ENCODE data around the gene SNRNP70.
"Not testable (repeated sequence)": the region's sequence is repeated elsewhere in the genome, so short reads cannot be mapped to it uniquely, and the experiment has no call there.

Gene SNRNP70

DNA sequence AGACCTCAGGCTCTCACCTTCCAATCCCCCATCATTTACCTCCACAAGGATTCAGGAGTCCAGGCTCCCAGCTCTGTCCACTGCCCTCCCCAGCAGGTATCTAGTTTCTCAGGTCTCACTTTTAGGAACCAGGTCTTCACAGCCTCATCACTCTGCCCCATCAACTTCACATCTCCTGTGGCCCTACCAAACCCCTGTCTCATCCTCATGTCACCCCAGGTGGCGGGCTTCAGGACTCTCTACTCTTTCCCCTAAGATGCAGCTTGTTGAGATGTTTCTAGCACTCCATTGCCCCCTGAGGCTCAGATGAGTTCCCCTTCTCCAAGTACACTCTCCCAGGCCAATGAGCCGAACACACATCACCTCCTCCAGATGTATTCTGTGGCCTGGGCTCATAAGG is 35.6 kb downstream of the SNRNP70 start:
- no peak for DNase-seq (ENCODE audit: low spot score)

DNA sequence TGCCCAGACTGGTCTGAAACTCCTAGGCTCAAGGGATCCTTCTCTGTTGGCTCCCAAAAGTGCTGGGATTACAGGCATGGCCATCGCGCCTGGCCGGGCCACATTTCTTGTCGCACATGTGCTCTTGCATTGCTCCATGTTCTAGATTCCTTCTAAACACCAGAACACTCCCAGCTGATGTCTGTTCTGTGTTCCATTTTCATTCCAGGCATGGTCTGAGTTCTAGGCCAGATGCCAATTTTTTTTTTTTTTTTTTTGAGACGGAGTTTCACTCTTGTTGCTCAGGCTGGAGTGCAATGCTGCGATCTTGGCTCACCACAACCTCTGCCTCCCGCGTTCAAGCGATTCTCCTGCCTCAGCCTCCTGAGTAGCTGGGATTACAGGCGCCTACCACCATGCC is 36.6 kb downstream of the SNRNP70 start:
- not testable (repeated sequence) for DNase-seq (ENCODE audit: low spot score)

DNA sequence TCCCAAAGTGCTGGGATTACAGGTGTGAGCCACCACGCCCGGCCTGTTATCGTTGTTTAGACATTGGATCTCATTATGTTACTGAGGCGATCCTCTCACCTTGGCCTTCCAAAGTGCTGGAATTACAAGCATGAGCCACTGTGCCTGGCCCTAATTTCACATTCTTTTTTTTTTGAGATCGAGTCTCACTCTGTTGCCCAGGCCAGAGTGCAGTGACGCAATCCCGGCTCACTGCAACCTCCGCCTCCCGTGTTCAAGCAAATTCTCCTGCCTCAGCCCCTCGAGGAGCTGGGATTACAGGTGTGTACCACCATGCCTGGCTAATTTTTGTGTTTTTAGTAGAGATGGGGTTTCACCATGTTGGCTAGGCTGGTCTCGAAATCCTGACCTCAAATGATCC is 38.0 kb downstream of the SNRNP70 start:
- DNase-seq (ENCODE audit: low spot score) = not testable (repeated sequence)

DNA sequence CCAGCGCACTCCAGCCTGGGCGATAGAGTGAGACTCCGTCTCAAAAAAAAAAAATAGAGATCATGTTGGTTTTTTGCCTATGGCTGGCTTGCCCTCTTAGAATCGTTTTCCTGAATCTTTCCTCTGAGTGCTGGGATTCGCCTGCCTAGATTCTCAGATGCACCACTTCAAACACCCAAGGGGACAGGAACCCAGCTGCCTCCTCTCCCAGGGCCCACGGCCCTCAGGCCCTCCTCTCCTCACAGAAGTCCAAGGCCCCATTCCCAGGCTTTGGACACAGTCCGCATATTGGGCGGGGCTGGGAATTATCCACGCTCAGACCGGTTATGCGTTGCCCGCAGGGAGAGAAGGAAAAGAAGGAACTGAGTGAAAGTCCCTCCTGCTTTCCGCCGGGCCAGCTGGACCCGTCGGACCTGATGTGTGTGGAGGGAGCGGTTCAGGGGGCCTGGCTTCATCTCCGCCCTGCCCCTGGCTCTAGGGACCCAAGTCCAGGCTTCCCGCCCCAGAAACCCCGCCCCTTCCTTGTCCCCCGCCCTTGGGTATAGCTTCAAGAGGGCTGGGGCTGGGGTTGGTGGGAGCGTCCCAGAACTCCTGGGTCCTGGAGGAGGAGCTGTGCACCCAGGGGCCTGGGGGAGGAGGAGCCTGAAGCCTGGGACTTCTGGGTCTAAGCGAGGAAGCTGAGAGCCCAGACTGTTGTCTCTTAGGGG is 39.9 kb downstream of the SNRNP70 start:
- no peak for DNase-seq (ENCODE audit: low spot score)

DNA sequence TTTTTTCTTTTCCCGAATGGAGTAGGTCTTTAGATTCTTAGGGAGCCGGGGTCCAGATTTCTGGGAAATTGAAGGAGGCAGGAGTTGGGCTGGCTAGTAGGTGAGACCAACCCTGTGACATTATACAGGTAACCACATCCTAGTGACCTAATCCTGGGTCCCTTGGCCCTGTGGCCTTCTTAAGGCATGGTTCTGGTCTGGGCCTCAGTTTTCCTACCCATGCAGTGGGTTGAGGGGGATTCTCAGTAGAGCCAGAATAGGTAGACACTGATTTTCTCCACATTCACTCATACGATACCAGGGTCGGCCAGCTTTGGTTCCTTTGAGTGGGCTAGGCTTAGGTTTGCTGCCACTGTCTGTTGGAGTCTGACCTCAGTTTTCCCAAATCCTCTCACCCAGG is 41.3 kb downstream of the SNRNP70 start:
- DNase-seq (ENCODE audit: low spot score) = no peak

DNA sequence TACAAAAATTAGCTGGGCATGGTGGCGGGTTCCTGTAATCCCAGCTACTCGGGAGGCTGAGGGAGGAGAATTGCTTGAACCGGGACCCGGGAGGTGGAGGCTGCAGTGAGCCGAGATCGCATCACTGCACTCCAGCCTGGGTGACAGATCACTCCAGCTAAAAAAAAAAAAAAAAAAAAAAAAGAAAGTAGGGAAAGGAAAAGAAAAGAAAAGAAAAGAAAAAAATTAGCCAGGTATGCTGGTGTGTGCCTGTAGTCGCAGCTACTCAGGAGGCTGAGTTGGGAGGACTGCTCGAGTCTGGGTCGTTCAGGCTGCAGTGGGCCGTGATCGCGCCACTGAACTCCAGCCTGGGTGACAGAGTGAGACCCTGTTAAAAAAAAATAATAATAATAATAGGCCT is 42.0 kb downstream of the SNRNP70 start:
- not testable (repeated sequence) for DNase-seq (ENCODE audit: low spot score)

DNA sequence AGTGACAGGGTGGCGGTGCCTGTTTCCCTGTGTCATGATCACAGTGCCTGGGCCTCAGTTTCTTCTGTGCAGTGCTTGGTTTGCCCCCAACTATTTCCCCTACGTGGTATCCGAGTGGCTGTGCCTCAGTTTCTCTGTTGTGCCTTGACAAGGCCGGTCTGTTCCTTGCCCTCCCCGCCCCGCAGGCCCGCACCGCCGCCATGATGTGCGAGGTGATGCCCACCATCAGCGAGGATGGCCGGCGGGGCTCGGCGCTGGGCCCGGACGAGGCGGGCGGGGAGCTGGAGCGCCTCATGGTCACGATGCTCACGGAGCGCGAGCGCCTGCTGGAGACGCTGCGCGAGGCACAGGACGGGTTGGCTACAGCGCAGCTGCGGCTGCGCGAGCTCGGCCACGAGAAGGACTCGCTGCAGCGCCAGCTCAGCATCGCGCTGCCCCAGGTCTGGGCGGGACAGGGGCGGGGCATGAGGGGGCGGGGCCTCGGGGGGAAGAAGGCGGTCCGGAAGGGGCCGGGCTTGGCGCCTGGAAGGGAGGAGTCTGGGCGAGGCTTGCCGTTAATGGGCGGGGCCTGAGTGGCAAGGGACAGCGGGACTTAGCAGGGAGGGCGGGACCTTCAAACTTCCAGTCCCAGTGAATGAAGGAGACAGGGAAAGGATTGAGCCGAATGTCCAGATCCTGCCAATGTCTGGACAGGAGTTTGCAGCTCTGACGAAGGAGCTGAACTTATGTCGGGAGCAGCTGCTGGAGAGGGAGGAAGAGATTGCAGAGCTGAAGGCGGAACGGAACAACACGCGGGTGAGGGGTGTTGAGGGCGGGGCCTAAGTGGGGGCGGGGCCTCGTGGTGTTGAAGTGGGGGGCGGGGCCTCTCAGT is 42.7 kb downstream of the SNRNP70 start:
- peak; percentile 95 for DNase-seq (ENCODE audit: low spot score)

DNA sequence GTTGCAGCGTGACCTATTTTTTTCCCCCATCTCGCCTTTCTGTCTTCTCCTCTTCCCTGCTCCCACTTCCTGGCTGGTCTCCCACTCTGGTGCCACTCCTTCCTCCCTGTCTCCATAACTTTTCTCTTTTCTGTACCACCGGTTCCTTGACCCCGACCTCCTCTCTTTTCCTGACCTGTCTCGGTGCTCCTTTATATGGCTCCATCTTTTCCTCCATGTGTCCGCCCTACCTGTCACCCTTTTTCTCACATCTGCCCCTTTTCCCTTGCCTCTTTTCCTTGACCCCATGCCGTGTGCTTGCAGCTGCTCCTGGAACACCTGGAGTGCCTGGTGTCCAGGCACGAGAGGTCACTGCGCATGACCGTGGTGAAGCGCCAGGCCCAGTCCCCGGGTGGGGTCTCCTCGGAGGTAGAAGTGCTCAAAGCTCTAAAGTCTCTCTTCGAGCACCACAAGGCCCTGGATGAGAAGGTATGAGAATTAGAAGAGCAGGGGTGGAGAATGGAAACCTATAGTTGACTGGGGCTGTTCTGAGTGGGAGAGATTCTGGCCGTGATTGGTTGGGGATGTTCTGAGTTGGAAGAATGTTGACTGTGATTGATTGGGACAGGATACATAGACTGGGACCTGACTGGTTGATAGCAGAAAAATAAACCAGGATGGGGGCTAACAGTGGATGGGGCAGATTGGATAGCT is 43.4 kb downstream of the SNRNP70 start:
- no peak for DNase-seq (ENCODE audit: low spot score)

DNA sequence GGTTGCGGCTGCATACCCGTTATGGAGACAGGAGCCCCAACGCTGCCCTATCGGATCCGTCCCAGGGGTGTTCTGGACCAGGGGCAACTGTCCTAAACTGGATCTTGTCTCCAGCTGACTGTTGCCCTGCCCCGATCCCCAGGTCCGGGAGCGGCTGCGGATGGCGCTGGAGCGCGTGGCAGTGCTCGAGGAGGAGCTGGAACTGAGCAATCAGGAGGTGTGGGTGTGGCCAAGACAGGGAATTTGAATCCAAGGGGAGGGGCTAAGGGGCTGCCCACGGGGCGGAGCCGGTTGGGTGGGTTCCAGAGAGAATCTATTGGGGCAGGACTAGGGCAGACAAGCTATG is 44.0 kb downstream of the SNRNP70 start:
- DNase-seq (ENCODE audit: low spot score) = no peak

DNA sequence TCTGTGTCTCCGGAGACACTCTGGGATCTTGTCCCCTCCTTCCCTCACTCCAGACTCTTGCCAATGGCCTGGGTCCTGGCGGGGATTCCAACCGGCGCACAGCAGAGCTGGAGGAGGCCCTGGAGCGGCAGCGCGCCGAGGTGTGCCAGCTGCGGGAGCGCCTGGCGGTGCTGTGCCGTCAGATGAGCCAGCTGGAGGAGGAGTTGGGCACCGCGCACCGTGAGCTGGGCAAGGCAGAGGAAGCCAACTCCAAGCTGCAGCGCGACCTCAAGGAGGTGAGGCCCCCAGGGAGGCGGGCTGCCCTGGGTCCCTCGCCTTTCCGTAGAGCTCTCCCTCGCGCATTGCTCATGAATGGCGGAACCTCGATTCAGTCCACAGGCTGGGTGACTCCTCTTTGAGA is 45.1 kb downstream of the SNRNP70 start:
- DNase-seq (ENCODE audit: low spot score) = no peak

DNA sequence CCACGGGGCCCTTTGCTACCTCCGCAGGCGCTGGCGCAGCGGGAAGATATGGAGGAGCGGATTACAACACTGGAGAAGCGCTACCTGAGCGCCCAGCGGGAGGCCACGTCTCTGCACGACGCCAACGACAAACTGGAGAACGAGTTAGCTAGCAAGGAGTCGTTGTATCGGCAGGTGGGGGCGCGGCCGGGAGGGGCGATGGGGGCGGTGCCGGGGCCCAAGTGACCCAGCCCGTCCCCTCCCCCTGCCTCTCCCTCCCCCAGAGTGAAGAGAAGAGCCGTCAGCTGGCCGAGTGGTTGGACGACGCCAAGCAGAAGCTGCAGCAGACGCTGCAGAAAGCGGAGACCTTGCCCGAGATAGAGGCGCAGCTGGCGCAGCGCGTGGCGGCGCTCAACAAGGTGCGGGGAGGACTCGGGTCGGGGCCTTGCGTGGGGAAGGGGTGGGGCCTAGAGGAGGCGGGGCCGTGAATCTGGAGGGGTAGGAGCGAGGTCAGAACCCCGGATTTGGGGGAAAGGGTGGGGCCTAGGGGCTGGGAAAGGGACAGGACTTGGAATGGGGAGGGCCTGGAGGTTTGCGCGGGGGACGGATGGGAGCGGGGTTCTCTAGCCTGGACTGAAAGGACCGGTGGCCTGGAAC is 47.8 kb downstream of the SNRNP70 start:
- no peak for DNase-seq (ENCODE audit: low spot score)

DNA sequence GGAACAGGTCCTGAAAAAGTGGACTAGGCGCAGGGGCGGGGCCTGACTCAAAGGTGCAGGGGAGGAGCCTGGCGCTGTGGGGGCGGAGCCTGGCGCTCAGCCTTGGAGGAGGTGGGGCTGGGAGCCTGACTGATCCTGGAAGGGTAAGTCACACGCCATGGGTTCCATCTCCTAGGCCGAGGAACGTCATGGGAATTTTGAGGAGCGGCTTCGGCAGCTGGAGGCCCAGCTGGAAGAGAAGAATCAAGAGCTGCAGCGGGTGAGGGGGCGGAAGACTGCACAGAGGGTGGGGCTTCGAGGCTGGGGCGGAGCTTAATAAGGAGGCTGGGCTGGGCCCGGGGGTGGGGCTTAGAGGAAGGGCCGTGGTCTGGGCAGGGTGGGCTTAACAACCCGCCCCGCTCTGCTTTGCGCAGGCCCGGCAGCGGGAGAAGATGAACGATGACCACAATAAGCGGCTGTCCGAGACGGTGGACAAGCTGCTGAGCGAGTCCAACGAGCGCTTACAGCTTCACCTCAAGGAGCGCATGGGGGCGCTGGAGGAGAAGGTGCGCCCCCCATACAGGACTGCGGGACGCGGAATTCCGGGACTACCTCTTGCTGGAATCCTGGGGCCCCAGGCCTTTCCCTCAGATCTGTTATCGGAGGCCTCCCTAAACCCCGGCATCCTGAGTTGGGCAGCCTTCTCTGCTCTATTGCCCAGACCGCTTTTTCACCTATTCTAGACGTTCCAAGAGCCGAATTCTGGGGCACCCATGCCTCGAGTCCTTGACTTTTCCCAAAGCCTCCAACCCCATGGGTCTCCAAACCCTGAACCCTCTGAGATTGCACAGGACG is 48.6 kb downstream of the SNRNP70 start:
- DNase-seq (ENCODE audit: low spot score) = peak; percentile 34

DNA sequence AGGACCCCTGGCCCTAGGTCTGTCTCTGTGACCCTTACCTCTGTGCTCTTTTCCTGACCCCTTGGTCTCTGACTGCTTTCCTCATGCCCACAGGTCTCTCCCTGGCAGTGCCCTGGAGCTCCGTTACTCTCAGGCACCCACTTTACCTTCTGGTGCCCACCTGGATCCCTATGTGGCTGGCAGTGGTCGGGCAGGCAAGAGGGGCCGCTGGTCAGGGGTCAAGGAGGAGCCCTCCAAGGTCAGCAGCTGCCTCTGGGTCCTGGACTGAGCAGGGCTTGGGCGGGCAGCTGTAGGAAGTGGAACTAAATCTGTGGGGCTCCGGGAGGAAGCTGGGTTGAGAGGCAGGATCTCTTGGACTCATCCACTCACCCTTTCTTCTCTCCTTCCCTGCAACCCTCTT is 50.4 kb downstream of the SNRNP70 start:
- no peak for DNase-seq (ENCODE audit: low spot score)

DNA sequence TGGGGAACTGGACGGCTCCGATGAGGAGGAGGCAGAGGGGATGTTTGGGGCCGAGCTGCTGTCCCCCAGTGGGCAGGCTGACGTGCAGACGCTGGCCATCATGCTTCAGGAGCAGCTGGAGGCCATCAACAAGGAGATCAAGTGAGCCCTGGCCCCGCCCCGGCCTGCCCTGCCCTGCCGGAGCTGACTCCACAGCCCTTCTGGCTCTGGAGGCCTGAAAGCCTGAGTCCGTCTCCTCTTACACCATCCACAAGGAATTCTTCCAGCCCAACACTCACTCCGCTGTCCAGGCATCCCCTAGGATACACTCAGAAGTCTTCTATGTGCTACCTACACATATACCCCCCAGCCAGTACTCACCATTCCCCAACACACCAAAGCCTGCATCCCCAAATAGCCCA is 51.5 kb downstream of the SNRNP70 start:
- no peak for DNase-seq (ENCODE audit: low spot score)

DNA sequence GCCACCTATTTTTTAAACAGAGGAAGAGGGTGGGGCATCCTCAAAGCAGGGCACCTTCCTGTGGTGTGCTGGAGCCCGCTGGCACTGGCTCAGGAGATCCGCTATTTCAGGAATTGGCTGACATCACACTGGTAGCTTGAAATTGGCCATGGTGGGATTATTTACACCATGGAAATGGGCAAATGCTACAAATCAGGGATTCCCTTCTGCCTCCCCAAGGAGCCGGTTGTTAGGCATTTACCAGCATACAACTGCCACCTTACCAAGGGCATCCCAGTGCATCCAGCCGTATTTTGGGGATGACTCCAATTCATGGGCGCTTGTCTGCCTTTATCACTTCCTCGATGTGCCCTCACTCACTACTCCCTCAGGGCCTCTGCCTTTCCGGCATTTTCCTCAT is 55.7 kb downstream of the SNRNP70 start:
- no peak for DNase-seq (ENCODE audit: low spot score)

DNA sequence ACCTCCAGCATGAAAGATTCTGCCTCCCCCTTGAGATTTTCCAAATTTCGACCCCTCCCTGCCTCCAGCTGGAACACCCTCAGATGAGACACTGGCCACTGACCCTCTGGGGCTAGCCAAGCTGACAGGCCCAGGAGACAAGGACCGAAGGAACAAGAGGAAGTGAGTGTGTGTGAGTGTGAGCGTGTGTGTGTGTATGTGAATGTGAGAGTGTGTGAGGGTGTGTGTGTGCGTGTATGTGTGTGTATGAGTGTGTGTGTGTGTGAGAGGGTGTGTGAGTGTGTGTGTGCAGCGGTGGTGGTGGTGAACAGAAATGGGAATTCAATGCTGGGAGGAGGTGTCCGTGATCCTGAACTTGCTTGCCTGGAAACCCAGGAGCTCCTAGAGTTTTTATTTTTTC is 56.1 kb downstream of the SNRNP70 start:
- DNase-seq (ENCODE audit: low spot score) = no peak

DNA sequence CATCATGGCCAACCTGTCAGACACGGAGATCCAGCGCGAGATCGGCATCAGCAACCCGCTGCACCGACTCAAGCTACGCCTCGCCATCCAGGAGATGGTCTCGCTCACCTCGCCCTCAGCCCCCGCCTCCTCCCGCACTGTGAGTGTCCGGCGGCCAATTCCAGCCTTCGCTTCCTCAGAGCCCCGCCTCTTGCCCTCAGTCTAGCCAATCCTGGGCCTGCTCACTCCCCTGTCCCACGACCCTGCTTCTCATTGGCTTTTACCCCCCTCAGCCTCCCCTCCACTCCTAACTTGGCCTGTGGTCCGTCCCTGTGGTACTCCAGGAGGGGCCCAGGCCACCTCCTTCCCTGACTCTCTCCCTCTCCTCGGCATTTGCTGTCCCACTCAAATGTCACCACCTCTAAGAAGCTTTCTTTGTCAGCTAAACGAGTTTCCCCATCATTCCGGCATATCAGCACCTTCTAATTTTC is 57.6 kb downstream of the SNRNP70 start:
- peak; percentile 47 for DNase-seq (ENCODE audit: low spot score)

DNA sequence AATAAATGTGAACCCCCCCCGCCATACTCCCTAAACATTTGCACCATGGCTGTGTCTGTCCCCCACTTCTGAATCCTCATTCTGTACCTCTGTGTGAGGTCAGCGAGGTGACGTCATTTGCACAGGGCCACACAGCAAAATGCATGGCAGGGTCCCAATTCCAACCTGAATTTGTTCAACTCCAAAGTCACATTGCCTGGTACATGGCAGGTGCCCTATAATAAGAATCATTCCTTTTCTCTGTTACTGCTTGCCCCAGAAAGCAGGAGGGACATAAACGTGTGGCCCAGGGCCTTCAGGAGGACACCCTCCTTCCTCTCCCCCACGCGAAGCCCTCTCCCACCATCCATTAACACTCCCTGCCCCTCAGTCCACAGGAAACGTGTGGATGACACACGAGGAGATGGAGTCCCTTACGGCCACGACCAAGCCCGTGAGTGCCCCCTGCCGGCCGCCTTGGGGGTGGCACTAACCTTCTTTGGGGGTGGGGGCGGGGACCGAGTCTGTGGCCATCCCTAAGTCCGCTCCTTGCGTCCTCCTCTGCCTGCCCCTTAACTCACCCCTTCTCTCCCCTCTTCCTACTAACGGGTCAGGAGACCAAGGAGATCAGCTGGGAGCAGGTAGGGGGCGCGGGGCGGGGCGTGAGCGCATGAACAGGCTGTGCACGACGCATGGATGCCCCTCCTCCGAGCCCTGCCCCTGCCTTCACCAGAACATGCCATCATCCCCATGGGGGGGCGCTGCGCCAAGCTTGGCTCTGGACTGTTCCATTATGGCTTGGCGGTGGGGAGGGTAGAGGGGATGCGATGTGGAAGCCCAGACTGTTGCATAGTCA is 60.5 kb downstream of the SNRNP70 start:
- DNase-seq (ENCODE audit: low spot score) = peak; percentile 73

DNA sequence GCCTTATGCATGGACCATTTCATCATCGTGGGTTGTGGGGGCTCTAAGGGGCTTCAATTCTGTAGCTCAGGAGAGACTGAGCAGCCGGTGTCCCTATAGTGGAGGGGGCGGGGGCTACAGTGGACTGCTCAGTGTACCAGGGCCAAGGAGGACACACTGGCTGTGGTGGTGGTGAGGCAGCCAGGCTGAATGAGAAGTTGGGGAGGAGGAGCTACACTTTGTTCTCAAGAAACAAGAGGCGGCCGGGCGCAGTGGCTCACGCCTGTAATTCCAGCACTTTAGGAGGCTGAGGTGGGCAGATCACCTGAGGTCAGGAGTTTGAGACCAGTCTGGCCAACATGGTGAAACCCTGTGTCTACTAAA is 61.1 kb downstream of the SNRNP70 start:
- not testable (repeated sequence) for DNase-seq (ENCODE audit: low spot score)

DNA sequence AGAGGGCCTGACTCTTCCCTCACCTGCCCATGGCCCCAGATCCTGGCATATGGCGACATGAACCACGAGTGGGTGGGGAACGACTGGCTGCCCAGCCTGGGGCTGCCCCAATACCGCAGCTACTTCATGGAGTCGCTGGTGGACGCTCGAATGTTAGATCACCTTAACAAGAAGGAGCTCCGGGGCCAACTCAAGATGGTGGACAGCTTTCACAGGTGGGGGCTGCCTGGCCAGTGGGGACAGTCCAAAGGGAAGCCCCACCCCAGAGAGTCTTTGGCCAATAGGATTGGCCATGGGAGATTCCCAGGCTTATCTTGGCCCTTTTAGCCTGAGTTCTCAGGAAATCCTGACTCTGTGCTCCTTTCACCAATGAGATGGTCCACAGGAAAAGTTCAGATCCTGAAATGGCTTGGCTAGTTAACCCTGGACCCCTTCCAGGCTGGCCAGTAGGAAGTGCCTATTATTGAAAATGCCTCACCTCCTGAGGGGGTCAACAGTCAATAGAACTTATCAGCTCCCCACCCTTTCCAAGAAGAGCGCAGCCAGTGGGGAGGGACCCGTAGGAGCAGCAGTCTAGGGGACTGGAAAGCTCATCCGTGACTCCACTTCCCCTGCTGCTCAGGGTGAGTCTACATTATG is 62.9 kb downstream of the SNRNP70 start:
- no peak for DNase-seq (ENCODE audit: low spot score)

Data from CD4-positive, alpha-beta T cell treated with Interleukin-2 at 100 ng/mL for 4 hours (primary cell).